ENCODE measurements around the gene ARHGEF17. TPM values are rescaled to one million over a fixed set of nuclear protein-coding genes. Genes with fewer than 3 reads are reported as not detected.
A peak's percentile ranks its signal among the peaks of the same experiment; 100 is the strongest.

ARHGEF17 gene
- total RNA-seq, 4 donors from 2014 or later = 54.0 to 125 (median 61.4) TPM

- DNase-seq = peak; percentile 75
- no peaks in the 10 kb centered on the region for H3K4me1 ChIP-seq
- H3K36me3 ChIP-seq = no peaks in the 10 kb centered on the region
- H3K9me3 ChIP-seq = no peaks in the 10 kb centered on the region
- 76 to 85% methylated on average over 13 to 14 of the region's 16 CpGs for WGBS, 2 donors
- no peaks in the 10 kb centered on the region for H3K27me3 ChIP-seq
- peak; percentile 14 to 86 (median 78) for TF ChIP-seq CTCF (IDR thresholded peaks at IDR 0.05)
- no peak for TF ChIP-seq POLR2A (IDR thresholded peaks at IDR 0.05)
- no peak overlapping the region for H3K4me3 ChIP-seq (replicated peaks in 1 of 3)
- intact Hi-C loops (cut with DNase I) = loop anchor here (5.0 kb wide), 2 partner anchors 51 to 96 kb away; no protein-coding TSS in a partner anchor
- no peak overlapping the region for H3K27ac ChIP-seq
These were observed 85.7 kb downstream of the ARHGEF17 start for GRCh38 chr11:73393479-73394415.

- intact Hi-C loops (cut with DNase I) = loop anchor here (5.0 kb wide), 3 partner anchors 52 to 268 kb away; no protein-coding TSS in a partner anchor
- H3K27me3 ChIP-seq = no peaks in the 10 kb centered on the region
- no peaks in the 10 kb centered on the region for H3K36me3 ChIP-seq
- no peak overlapping the region for H3K4me3 ChIP-seq (replicated peaks in 1 of 3)
- WGBS, 2 donors = 93% methylated on average over 24 to 27 of the region's 34 CpGs
- no peaks in the 10 kb centered on the region for H3K9me3 ChIP-seq
- H3K27ac ChIP-seq = no peak overlapping the region
- no peaks in the 10 kb centered on the region for H3K4me1 ChIP-seq
- DNase-seq = no peak
- TF ChIP-seq POLR2A (IDR thresholded peaks at IDR 0.05) (no peak), CTCF (IDR thresholded peaks at IDR 0.05) (no peak)
These were observed 86.6 kb downstream of the ARHGEF17 start for GRCh38 chr11:73394416-73395296.

- no peak overlapping the region for H3K27ac ChIP-seq
- no peaks in the 10 kb centered on the region for H3K9me3 ChIP-seq
- no peaks in the 10 kb centered on the region for H3K27me3 ChIP-seq
- no peak overlapping the region for H3K4me3 ChIP-seq (replicated peaks in 1 of 3)
- no peak for TF ChIP-seq POLR2A (IDR thresholded peaks at IDR 0.05)
- TF ChIP-seq CTCF (IDR thresholded peaks at IDR 0.05) = no peak
- no peaks in the 10 kb centered on the region for H3K4me1 ChIP-seq
- DNase-seq = no peak
- WGBS, 2 donors = 91 to 92% methylated on average over 11 to 19 of the region's 22 CpGs
- intact Hi-C loops (cut with DNase I) = loop anchor here (5.0 kb wide), 1 partner anchor 267 kb away; no protein-coding TSS in a partner anchor
- H3K36me3 ChIP-seq = no peaks in the 10 kb centered on the region
These were observed 87.5 kb downstream of the ARHGEF17 start for GRCh38 chr11:73395297-73396208.

- no peaks in the 10 kb centered on the region for H3K36me3 ChIP-seq
- no peaks in the 10 kb centered on the region for H3K9me3 ChIP-seq
- WGBS, 2 donors = 83% methylated on average over 6 of the region's 6 CpGs
- DNase-seq = no peak
- no peaks in the 10 kb centered on the region for H3K27me3 ChIP-seq
- no peak for TF ChIP-seq POLR2A (IDR thresholded peaks at IDR 0.05)
- no peak for TF ChIP-seq CTCF (IDR thresholded peaks at IDR 0.05)
- no peaks in the 10 kb centered on the region for H3K4me1 ChIP-seq
- H3K27ac ChIP-seq = no peak overlapping the region
- intact Hi-C loops (cut with DNase I) = loop anchor here (5.0 kb wide), 1 partner anchor 266 kb away; no protein-coding TSS in a partner anchor
- H3K4me3 ChIP-seq (replicated peaks in 1 of 3) = no peak overlapping the region
These were observed 88.3 kb downstream of the ARHGEF17 start for GRCh38 chr11:73396251-73396930.

All from thyroid gland (tissue), 4 donors.